CD4-positive, alpha-beta T cell treated with Interferon gamma for 1 hour (primary cell): ENCODE data around the gene ZCCHC24.

Experiments used
- DNase-seq: peaks from one replicate; pipeline ENCODE4 v3.0.0-alpha.2; 2020

Gene ZCCHC24

GRCh38 chr10:79380946-79381721, 64.3 kb downstream of the ZCCHC24 start:
- no peak for DNase-seq

GRCh38 chr10:79380125-79380945, 65.1 kb downstream of the ZCCHC24 start:
- no peak for DNase-seq

- no peak for DNase-seq
These were observed 65.8 kb downstream of the ZCCHC24 start for GRCh38 chr10:79379512-79380124.

GRCh38 chr10:79378647-79379511, 66.5 kb downstream of the ZCCHC24 start:
- no peak for DNase-seq

- DNase-seq: no peak
These were observed 67.1 kb downstream of the ZCCHC24 start for GRCh38 chr10:79378383-79378646.

- no peak for DNase-seq
These were observed 67.7 kb downstream of the ZCCHC24 start for GRCh38 chr10:79377557-79378382.

GRCh38 chr10:79376751-79377556, 68.5 kb downstream of the ZCCHC24 start:
- no peak for DNase-seq

GRCh38 chr10:79376078-79376628, 69.3 kb downstream of the ZCCHC24 start:
- DNase-seq: no peak

GRCh38 chr10:79375321-79376077, 69.9 kb downstream of the ZCCHC24 start:
- no peak for DNase-seq

GRCh38 chr10:79374312-79375191, 70.9 kb downstream of the ZCCHC24 start:
- peak; percentile 61 for DNase-seq

- DNase-seq: no peak
These were observed 72.6 kb downstream of the ZCCHC24 start for GRCh38 chr10:79372871-79373270.

- no peak for DNase-seq
These were observed 77.8 kb downstream of the ZCCHC24 start for GRCh38 chr10:79367426-79368189.

- no peak for DNase-seq
These were observed 83.6 kb downstream of the ZCCHC24 start for GRCh38 chr10:79361726-79362397.

- no peak for DNase-seq
These were observed 84.7 kb downstream of the ZCCHC24 start for GRCh38 chr10:79360499-79361342.

- no peak for DNase-seq
These were observed 85.5 kb downstream of the ZCCHC24 start for GRCh38 chr10:79359816-79360498.

- no peak for DNase-seq
These were observed 86.6 kb downstream of the ZCCHC24 start for GRCh38 chr10:79358811-79359210.
